GM13977 (cell line): Measurements from ENCODE around the gene NTHL1.
"Not testable (repeated sequence)": the region's sequence is repeated elsewhere in the genome, so short reads cannot be mapped to it uniquely, and the experiment has no call there.

Source experiments
- DNase-seq: peaks from one replicate; pipeline ENCODE4 v3.0.0; 2012; ENCODE audit warnings: low spot score
- CTCF ChIP-seq: IDR thresholded peaks from 2 replicates; pipeline ENCODE4 v1.5.1; 2012; ENCODE audit warnings: mild to moderate bottlenecking, control low read depth; ENCODE audit not compliant: insufficient read depth; ENCODE audit errors: extremely low read depth, missing control alignments
- in situ Hi-C: fragments of 300-500 bp; cut with MboI; formaldehyde crosslinking; loops from one replicate; pipeline ENCODE4 v1.12.0; 2022; ENCODE audit warnings: low sequenced_read_pairs, low pct_unique_long_range_greater_than_20kb, mixed read lengths, inconsistent platforms; ENCODE audit not compliant: unreplicated experiment

NTHL1 gene

DNA sequence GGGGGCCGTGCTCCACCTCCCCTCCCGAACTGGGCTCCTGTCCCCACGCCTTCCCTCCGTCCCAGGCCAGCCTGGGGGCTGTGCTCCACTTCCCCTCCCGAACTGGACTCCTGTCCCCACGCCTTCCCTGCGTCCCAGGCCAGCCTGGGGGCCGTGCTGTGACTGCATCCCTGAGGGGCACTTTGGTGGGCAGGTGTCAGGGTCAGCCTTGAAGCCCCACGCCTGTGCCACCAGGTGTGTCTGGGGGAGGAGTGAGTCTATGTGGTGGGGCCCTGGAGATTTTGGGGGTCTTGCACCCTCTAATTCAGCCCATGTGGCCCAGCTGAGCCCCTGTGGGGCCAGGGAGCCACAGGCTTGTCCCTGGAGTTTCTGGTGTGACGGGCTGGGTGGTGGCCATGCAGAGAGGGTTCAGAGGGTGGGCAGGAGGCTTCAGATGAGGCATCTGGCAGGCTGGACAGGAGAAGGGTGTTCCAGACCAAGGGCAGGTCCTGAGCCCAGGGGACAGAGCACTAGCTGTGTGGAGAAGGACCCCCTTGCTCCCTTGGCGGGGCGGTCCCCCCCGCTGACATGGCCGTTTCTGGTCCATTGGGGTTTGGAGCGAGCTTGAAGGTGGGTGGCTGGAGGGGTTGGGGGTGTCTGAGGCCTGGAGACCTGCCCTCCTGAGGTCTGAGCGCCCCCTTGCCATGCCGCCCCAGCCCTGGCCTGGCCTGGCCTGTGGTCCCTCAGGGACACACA lies 12.8 kb downstream of the NTHL1 start:
- no peak for TF ChIP-seq CTCF
- DNase-seq, result no peak
- in situ Hi-C loops, result no loop called here

GRCh38 chr16:2033909-2034695 lies 13.5 kb downstream of the NTHL1 start:
- DNase-seq, in situ Hi-C loops: not testable (repeated sequence)

- DNase-seq, result no peak
Measured at GRCh38 chr16:2033057-2033908, 14.4 kb downstream of the NTHL1 start.

GRCh38 chr16:2032285-2033056 lies 15.2 kb downstream of the NTHL1 start:
- no peak for TF ChIP-seq CTCF
- no peak for DNase-seq
- in situ Hi-C loops, result no loop called here

More at GRCh38 chr16:2033057-2033908, 14.4 kb downstream of the NTHL1 start:
- in situ Hi-C loops, result no loop called here
- TF ChIP-seq CTCF, result no peak

DNA sequence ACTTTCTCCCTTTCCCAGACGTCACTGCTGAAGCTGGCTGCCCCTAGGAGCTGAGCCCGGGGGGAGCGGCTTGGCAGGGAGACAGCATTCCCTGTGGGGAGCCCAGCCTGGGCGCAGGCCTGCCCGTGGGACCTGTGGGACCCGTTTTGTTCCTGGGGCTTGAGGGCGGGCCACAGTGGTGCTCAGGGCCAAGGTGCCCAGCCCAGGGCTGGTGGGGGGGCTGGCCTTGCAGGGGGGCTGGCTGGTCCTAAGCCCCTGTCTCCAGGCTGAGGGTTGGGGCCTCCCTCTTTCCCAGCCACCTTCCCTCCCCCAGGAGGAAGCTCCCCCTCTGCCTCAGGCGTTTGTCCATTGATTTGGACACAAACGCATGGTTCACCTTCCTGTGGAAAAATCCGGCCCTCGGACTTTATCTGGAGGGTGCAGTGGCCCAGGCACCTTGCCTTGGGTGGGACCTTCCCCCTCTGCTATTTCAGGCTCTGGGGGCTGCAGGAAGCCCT lies 16.5 kb downstream of the NTHL1 start:
- in situ Hi-C loops, result no loop called here
- no peak for TF ChIP-seq CTCF
- no peak for DNase-seq

DNA sequence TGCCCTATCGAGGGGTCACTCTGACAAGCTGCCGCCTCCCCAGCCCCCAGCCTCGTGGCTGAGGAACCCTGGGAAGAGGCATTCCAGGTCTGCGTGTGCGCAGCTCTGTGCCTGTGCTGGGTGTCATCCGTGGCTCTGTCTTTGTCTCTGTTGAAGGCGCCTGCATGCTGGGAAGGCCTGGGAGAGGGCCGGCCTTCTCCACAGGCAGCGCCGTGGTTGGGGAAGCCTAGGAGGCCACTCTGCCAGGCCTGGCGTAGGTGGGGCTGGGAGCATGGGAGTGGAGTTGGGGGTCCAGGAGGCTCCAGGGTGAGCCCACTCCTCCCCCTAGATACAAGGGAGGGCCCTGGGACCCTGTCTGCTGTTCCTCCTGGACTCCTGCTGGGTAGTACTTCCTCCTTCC lies 17.6 kb downstream of the NTHL1 start:
- in situ Hi-C loops, result no loop called here
- TF ChIP-seq CTCF, result no peak
- no peak for DNase-seq
